GM23248 (cell line): ENCODE data around the gene UCP3. TPM values are rescaled to one million over a fixed set of nuclear protein-coding genes. Genes with fewer than 3 reads are reported as not detected.
"Not testable (repeated sequence)": the region's sequence is repeated elsewhere in the genome, so short reads cannot be mapped to it uniquely, and the experiment has no call there.

Source experiments
- DNase-seq: peaks from one replicate; pipeline ENCODE4 v3.0.0-alpha.2; 2015
- H2AFZ ChIP-seq: fragments of 200-600 bp; sonication (generic); 2 replicates; pipeline ENCODE4 v1.6.1; 2016; ENCODE audit warnings: antibody characterized with exemption
- H3F3A ChIP-seq: fragments of 200-600 bp; sonication (generic); 2 replicates; pipeline ENCODE4 v1.6.1; 2016; ENCODE audit warnings: mild to moderate bottlenecking, antibody characterized with exemption, mixed run types; ENCODE audit not compliant: insufficient read depth
- H3K27ac ChIP-seq: fragments of 200-600 bp; sonication (generic); 2 replicates; pipeline ENCODE4 v1.5.1; 2016; ENCODE audit warnings: mild to moderate bottlenecking
- H3K27me3 ChIP-seq: fragments of 200-600 bp; sonication (generic); replicated peaks from 2 replicates; pipeline ENCODE4 v1.6.1; 2016; ENCODE audit warnings: mild to moderate bottlenecking; ENCODE audit not compliant: insufficient read depth
- H3K36me3 ChIP-seq: fragments of 200-600 bp; sonication (generic); 2 replicates; pipeline ENCODE4 v1.6.1; 2016; ENCODE audit warnings: low read depth, mild to moderate bottlenecking
- H3K4me1 ChIP-seq: fragments of 200-600 bp; sonication (generic); 2 replicates; pipeline ENCODE4 v1.6.1; 2016; ENCODE audit warnings: mild to moderate bottlenecking; ENCODE audit not compliant: insufficient read depth
- H3K4me2 ChIP-seq: fragments of 200-600 bp; sonication (generic); one replicate; pipeline ENCODE4 v1.6.1; 2016; ENCODE audit warnings: mild to moderate bottlenecking; ENCODE audit not compliant: unreplicated experiment
- H3K4me3 ChIP-seq: fragments of 200-600 bp; sonication (generic); 2 replicates; pipeline ENCODE4 v1.5.1; 2016; ENCODE audit warnings: mild to moderate bottlenecking
- H3K79me2 ChIP-seq: fragments of 200-600 bp; sonication (generic); 2 replicates; pipeline ENCODE4 v1.6.1; 2016; ENCODE audit warnings: mild to moderate bottlenecking; ENCODE audit not compliant: insufficient read depth
- H3K9ac ChIP-seq: fragments of 200-600 bp; sonication (generic); 2 replicates; pipeline ENCODE4 v1.6.1; 2016; ENCODE audit warnings: mild to moderate bottlenecking
- H3K9me2 ChIP-seq: fragments of 200-600 bp; sonication (generic); 2 replicates; pipeline ENCODE4 v1.6.1; 2016; ENCODE audit warnings: mixed run types, mild to moderate bottlenecking, moderate library complexity; ENCODE audit not compliant: insufficient read depth
- H3K9me3 ChIP-seq: fragments of 200-600 bp; sonication (generic); one replicate; pipeline ENCODE4 v1.6.1; 2017; ENCODE audit warnings: low read depth
- H4K20me1 ChIP-seq: fragments of 200-600 bp; sonication (generic); 2 replicates; pipeline ENCODE4 v1.6.0; 2016; ENCODE audit not compliant: insufficient read depth
- EZH2 ChIP-seq: fragments of 200-600 bp; sonication (generic); IDR thresholded peaks from 2 replicates; pipeline ENCODE4 v1.6.1; 2018; ENCODE audit warnings: antibody characterized with exemption, mild to moderate bottlenecking; ENCODE audit not compliant: insufficient read depth, poor library complexity, severe bottlenecking
- EZH2phosphoT487 ChIP-seq: fragments of 200-600 bp; sonication (generic); IDR thresholded peaks from 2 replicates; pipeline ENCODE4 v1.6.1; 2018; ENCODE audit warnings: antibody characterized with exemption, moderate library complexity, mild to moderate bottlenecking, low read depth; ENCODE audit not compliant: insufficient read depth
- WGBS, 2 experiments: methylation state at CpG; one replicate each; pipeline ENCODE4 v1.1.6; 2015 to 2017; ENCODE audit warnings: low lambda C conversion rate in 2 of 2, low coverage in 1 of 2; ENCODE audit errors: missing lambda C conversion rate in 2 of 2; 5-methylcytosine and 5-hydroxymethylcytosine counted together
- in situ Hi-C: fragments of 300-500 bp; cut with MboI; formaldehyde crosslinking; loops from 2 replicates; pipeline ENCODE4 v1.15.0; 2020
- polyA plus RNA-seq: library from polyadenylated mRNA; unstranded; fragments of >200 nt; fragmentation: Nextera tagmentation; extraction: Ambion mirVana; gene quantifications from 2 replicates; pipeline ENCODE4 v1.2.1, GENCODE V29; 2016
- total RNA-seq: library from RNA; depleted of rRNA; stranded (reverse); fragments of >200 nt; shearing (Covaris generic); gene quantifications from 2 replicates; pipeline ENCODE4 v1.2.3, GENCODE V29; 2014

The UCP3 gene
- total and polyA plus RNA-seq, 2 experiments from 2014 or later, result 0.11 TPM; not detected in 1

GRCh38 chr11:73995247-73995646, 13.6 kb downstream of the UCP3 start:
- 64 to 68% methylated on average over 2 of the region's 2 CpGs for WGBS, 2 experiments
- Histone ChIP-seq H3K4me1 (no peaks in the 10 kb centered on the region), H3K9me3 (no peaks in the 10 kb centered on the region), H3F3A (no peaks in the 10 kb centered on the region), H3K36me3 (no peaks in the 10 kb centered on the region), H4K20me1 (no peaks in the 10 kb centered on the region), H3K9me2 (no peaks in the 10 kb centered on the region), H3K4me2 (no peak overlapping the region), H2AFZ (no peak overlapping the region), H3K27ac (no peak overlapping the region), H3K27me3 (no peaks in the 10 kb centered on the region), H3K79me2 (no peaks in the 10 kb centered on the region), H3K4me3 (no peak overlapping the region), H3K9ac (no peak overlapping the region)
- in situ Hi-C loops, result no loop called here
- TF ChIP-seq EZH2phosphoT487, result no peak
- DNase-seq, result peak; percentile 32

- no peaks in the 10 kb centered on the region for H3F3A ChIP-seq
- no peaks in the 10 kb centered on the region for H3K79me2 ChIP-seq
- H3K4me2 ChIP-seq, result no peak overlapping the region
- no peaks in the 10 kb centered on the region for H3K4me1 ChIP-seq
- no peak overlapping the region for H3K4me3 ChIP-seq
- H4K20me1 ChIP-seq, result no peaks in the 10 kb centered on the region
- H3K9me3 ChIP-seq, result no peaks in the 10 kb centered on the region
- TF ChIP-seq EZH2 (no peak), EZH2phosphoT487 (no peak)
- H3K36me3 ChIP-seq, result no peaks in the 10 kb centered on the region
- no peak overlapping the region for H3K27ac ChIP-seq
- in situ Hi-C loops, result no loop called here
- DNase-seq, result no peak
- no peaks in the 10 kb centered on the region for H3K9me2 ChIP-seq
- no peaks in the 10 kb centered on the region for H3K27me3 ChIP-seq
- WGBS, 2 experiments, result 82 to 84% methylated on average over 6 of the region's 6 CpGs
- H3K9ac ChIP-seq, result no peak overlapping the region
- H2AFZ ChIP-seq, result no peak overlapping the region
Observed at GRCh38 chr11:73991471-73992006, 17.3 kb downstream of the UCP3 start.

GRCh38 chr11:73990730-73991129, 18.2 kb downstream of the UCP3 start:
- 33 to 41% methylated on average over 2 of the region's 2 CpGs for WGBS, 2 experiments
- Histone ChIP-seq H3K4me3 (no peak overlapping the region), H3F3A (no peaks in the 10 kb centered on the region), H3K9me2 (no peaks in the 10 kb centered on the region), H3K27me3 (no peaks in the 10 kb centered on the region), H3K9me3 (no peaks in the 10 kb centered on the region), H3K4me2 (no peak overlapping the region), H3K79me2 (no peaks in the 10 kb centered on the region), H3K36me3 (no peaks in the 10 kb centered on the region), H3K27ac (no peak overlapping the region), H3K9ac (no peak overlapping the region), H4K20me1 (no peaks in the 10 kb centered on the region), H3K4me1 (no peaks in the 10 kb centered on the region), H2AFZ (no peak overlapping the region)
- in situ Hi-C loops, result no loop called here
- no peak for DNase-seq
- TF ChIP-seq EZH2, result no peak
- no peak for TF ChIP-seq EZH2phosphoT487

GRCh38 chr11:73989156-73989555, 19.7 kb downstream of the UCP3 start:
- H4K20me1 ChIP-seq, result no peaks in the 10 kb centered on the region
- H3K4me3 ChIP-seq, result no peak overlapping the region
- in situ Hi-C loops, result no loop called here
- H3K4me2 ChIP-seq, result no peak overlapping the region
- H3K9me2 ChIP-seq, result no peaks in the 10 kb centered on the region
- H3K79me2 ChIP-seq, result no peaks in the 10 kb centered on the region
- no peaks in the 10 kb centered on the region for H3K9me3 ChIP-seq
- no peak overlapping the region for H3K9ac ChIP-seq
- TF ChIP-seq EZH2phosphoT487, result no peak
- TF ChIP-seq EZH2, result no peak
- 86 to 89% methylated on average over 6 of the region's 6 CpGs for WGBS, 2 experiments
- DNase-seq, result no peak
- H3F3A ChIP-seq, result no peaks in the 10 kb centered on the region
- no peak overlapping the region for H3K27ac ChIP-seq
- no peaks in the 10 kb centered on the region for H3K36me3 ChIP-seq
- no peak overlapping the region for H2AFZ ChIP-seq
- H3K27me3 ChIP-seq, result no peaks in the 10 kb centered on the region
- H3K4me1 ChIP-seq, result no peaks in the 10 kb centered on the region

GRCh38 chr11:73988227-73988626, 20.7 kb downstream of the UCP3 start:
- Histone ChIP-seq H3K27me3 (no peaks in the 10 kb centered on the region), H3K9me2 (no peaks in the 10 kb centered on the region), H3F3A (no peaks in the 10 kb centered on the region), H3K27ac (no peak overlapping the region), H3K79me2 (no peaks in the 10 kb centered on the region), H3K4me2 (no peak overlapping the region), H3K9me3 (no peaks in the 10 kb centered on the region), H3K36me3 (no peaks in the 10 kb centered on the region), H3K4me1 (no peaks in the 10 kb centered on the region), H3K4me3 (no peak overlapping the region), H2AFZ (no peak overlapping the region), H4K20me1 (no peaks in the 10 kb centered on the region), H3K9ac (no peak overlapping the region)
- 82 to 83% methylated on average over 7 of the region's 7 CpGs for WGBS, 2 experiments
- in situ Hi-C loops, result no loop called here
- DNase-seq, result no peak
- TF ChIP-seq EZH2phosphoT487 (no peak), EZH2 (no peak)

- H3K27me3 ChIP-seq, in situ Hi-C loops, H3K4me1 ChIP-seq, H3K79me2 ChIP-seq, H2AFZ ChIP-seq, H3K36me3 ChIP-seq, H3K4me2 ChIP-seq, DNase-seq, H3K9ac ChIP-seq, H3K27ac ChIP-seq, H3K9me2 ChIP-seq, H4K20me1 ChIP-seq, H3K4me3 ChIP-seq, H3K9me3 ChIP-seq, H3F3A ChIP-seq: not testable (repeated sequence)
- WGBS, 2 experiments, result 79 to 80% methylated on average over 4 of the region's 4 CpGs
Observed at GRCh38 chr11:73985661-73986060, 23.2 kb downstream of the UCP3 start.
